Mononuclear cell (primary cell): ENCODE measurements around the gene GLIS1. TPM values are rescaled to one million over a fixed set of nuclear protein-coding genes. Genes with fewer than 3 reads are reported as not detected.

Source experiments
- H3K27me3 ChIP-seq: 2 replicates; pipeline ENCODE4 v1.6.0; 2011; ENCODE audit warnings: low read length, control low read depth; ENCODE audit not compliant: insufficient read depth
- H3K4me1 ChIP-seq: 2 replicates; pipeline ENCODE4 v1.5.1; 2011; ENCODE audit warnings: mild to moderate bottlenecking, low read length, control low read depth; ENCODE audit not compliant: insufficient read depth
- H3K4me3 ChIP-seq: 2 replicates; pipeline ENCODE4 v1.5.1; 2011; ENCODE audit warnings: mild to moderate bottlenecking, low read length, moderate library complexity
- H3K9me3 ChIP-seq: 2 replicates; pipeline ENCODE4 v1.5.1; 2011; ENCODE audit warnings: low read depth, mild to moderate bottlenecking, control low read depth, low read length
- total RNA-seq: library from RNA; depleted of rRNA; stranded (reverse); fragments of >200 nt; gene quantifications from one replicate; pipeline ENCODE4 v1.2.3, GENCODE V29; 2012

Gene GLIS1
- total RNA-seq, 1 donor, result not detected

DNA sequence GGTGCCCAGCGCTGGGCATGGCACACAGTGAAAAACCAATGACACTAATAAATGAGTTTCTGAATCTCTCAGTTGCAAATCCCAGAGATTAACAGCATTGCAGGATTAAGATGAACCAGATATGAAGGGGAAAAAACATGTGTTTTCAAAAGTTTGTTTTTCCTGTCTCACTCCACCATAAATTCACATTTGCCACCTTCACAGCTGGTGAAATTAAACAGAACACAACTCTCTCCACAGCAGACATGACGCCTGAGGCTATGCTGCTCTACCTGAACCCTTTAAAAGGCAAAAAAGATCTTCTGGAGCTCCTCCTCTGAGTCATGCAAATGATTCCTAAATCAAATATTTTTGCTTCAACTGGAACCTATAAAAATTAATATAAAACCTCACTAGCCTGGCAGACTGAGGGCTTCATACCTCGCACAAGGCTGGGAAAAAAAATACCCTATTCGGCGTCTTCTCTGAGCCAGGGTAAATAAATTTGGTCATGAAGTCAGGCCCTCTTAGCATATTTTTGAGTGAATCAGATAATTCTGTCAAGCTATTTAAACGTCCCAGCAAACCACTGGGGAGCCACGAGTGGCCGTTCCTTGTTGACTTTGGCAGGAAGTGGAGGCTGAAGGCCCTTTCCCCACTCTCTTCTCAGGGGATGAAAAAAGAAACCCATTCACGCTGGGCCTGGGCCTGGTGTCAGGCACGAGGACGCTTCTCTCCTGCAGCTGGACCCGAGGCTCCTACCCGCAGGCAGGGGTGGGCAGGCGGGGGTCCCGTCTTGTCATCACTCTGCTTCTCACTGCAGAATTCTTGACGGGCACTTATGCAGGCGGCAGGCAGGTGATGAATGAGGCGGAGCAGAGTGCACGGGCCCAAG, 226.8 kb downstream of the GLIS1 start:
- Histone ChIP-seq H3K4me1 (no peaks in the 10 kb centered on the region), H3K27me3 (no peaks in the 10 kb centered on the region), H3K4me3 (no peak overlapping the region), H3K9me3 (no peaks in the 10 kb centered on the region)

DNA sequence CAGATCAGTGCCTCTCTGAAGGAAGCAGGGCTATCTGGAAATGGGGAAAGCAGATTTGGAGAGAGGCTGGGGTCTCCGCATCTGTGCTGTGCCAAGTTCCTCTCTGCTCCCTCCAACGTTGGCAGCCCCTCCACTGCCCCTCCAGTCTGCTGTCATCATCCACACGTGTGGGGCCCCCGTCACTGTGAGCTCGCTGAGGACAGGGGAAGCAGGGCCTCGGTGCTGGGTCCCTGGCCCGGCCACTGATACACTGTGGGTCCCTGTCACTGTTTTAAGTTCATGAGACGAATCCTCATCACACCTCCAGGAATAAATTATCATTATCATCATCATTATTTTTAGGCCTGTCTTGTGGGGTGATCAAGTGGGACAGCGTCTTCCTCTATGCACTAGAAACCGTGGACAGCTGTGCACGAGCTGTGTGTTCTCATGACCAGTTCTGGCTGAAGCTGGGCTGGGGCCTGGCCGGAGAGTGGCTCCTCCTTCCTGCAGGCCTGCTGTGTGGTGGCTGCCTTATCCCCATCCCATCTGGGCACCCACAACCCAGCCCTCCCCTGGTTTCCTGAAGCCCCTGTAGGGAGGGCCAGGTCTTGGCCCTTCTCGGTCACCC, 227.5 kb downstream of the GLIS1 start:
- Histone ChIP-seq H3K27me3 (no peaks in the 10 kb centered on the region), H3K4me1 (no peaks in the 10 kb centered on the region), H3K9me3 (no peaks in the 10 kb centered on the region), H3K4me3 (no peak overlapping the region)

DNA sequence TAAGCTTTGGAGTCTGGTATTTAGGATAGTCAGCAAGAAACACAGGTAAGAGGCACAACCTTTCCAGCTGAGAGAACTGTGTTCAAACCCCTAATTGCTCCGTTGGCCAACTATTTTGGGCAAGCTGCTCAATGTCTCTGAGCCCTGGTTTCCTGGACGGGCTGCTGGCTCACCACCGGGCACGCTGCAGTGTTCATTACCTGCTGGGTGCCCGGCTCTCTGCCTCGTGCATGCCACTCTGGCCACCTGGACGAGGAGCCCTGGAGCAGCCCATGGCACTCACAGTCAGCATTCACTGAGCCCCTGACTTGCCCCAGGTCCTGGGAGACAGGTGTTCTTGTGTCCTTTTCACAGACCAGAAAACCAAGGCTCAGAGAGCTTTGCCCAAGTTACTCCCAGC, 228.7 kb downstream of the GLIS1 start:
- Histone ChIP-seq H3K4me3 (no peak overlapping the region), H3K4me1 (no peaks in the 10 kb centered on the region), H3K9me3 (no peaks in the 10 kb centered on the region), H3K27me3 (no peaks in the 10 kb centered on the region)

DNA sequence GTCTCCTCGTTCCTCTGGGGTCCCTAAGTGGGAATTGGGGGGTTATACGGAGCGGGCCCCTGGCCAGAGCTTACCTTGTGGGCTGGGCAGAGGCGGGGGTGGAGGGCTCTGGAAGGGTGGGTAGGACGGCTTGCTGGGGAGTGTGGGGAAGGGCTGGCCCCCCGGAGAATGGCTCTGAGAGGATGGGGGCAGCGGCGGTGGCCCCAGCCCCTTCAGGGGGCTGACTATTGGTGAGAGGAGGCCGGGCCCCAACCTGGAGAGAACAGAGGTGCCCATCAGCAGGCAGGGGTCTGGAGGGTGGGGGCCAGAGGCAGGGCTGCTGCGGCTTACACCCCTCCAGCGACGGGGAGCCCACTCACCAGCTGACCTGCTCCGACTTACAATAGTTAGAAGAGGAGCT, 229.2 kb downstream of the GLIS1 start:
- no peaks in the 10 kb centered on the region for H3K9me3 ChIP-seq

DNA sequence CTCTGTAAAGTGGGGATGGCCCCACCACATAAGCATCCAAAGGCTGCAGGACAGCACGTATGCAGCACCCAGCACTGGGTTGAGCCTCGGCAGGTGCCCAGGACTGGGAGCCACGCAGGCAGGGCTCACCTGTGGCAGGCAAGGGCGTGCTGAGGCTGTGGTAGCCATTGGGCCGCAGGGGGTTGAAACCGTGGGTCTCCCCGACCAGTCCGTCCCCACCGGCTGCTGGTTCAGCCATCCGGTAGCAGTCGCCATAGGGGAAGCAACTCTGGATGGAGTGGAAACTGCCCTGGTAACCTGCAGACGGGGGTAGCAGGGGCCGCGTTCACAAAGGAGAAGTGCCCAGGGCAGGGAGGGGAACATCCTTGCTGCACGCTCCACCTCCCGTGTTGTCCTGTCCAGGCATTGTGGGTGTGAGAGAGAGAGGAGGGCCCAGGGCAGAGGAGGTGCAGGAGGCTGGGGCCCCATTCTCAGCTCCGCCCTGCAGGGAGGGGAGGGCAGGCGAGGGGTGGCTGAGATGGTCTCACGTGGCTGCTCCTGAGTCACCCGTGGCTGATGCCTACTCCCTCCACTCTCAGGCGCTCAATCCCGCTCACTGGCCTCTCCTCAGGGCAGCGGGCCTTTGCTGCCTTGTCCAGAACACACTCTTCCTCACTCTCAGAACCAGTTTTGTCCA, 229.8 kb downstream of the GLIS1 start:
- no peak overlapping the region for H3K4me3 ChIP-seq
- no peaks in the 10 kb centered on the region for H3K4me1 ChIP-seq
- no peaks in the 10 kb centered on the region for H3K27me3 ChIP-seq
- no peaks in the 10 kb centered on the region for H3K9me3 ChIP-seq

More for the DNA sequence above, 229.2 kb downstream of the GLIS1 start:
- H3K4me3 ChIP-seq, result no peak overlapping the region
- no peaks in the 10 kb centered on the region for H3K4me1 ChIP-seq
- no peaks in the 10 kb centered on the region for H3K27me3 ChIP-seq

DNA sequence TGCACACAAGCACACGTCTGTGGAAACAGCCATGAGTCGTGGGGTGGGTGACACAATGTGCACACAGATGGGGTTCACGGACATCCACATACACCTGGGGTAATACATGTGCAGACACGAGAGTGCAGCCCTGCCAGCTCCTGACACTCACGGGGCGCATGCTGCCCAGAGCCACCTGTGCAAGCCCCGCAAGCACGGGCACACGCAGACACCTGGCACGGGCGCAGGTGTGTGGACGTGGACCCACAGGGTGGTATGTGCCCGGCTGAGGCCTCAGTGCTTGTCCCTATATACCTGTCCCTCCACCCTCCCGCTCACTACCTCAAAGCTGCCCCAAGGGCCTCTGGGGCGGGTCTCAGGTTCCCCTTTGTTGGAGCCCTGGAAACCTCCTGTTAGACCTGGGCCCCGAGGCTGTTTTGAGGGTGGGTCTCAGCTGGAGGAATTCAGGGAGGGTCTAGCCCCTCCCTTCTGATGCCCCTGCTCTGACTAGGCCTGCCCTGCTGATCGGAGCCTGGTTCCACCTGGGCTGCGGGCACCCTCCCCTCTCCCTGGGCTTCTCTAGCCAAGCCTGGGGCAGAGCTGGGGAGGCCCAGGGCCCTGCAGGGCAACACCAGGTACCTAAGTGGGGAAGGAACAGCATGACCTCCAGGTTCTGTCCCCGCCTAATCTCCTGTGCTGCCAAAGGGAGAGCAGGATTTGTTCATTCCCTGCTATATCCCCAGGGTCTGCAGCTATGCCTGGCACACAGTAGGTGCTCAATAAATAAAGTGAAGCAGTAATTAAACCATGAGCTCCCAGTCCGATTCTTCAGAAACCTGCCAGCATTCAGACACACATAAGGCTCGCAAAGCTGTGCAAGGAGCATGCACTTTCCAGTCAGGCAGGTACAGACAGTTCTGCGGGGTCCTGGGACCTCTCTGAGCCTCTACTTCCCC, 230.6 kb downstream of the GLIS1 start:
- Histone ChIP-seq H3K9me3 (no peaks in the 10 kb centered on the region), H3K4me3 (no peak overlapping the region), H3K4me1 (no peaks in the 10 kb centered on the region), H3K27me3 (no peaks in the 10 kb centered on the region)

DNA sequence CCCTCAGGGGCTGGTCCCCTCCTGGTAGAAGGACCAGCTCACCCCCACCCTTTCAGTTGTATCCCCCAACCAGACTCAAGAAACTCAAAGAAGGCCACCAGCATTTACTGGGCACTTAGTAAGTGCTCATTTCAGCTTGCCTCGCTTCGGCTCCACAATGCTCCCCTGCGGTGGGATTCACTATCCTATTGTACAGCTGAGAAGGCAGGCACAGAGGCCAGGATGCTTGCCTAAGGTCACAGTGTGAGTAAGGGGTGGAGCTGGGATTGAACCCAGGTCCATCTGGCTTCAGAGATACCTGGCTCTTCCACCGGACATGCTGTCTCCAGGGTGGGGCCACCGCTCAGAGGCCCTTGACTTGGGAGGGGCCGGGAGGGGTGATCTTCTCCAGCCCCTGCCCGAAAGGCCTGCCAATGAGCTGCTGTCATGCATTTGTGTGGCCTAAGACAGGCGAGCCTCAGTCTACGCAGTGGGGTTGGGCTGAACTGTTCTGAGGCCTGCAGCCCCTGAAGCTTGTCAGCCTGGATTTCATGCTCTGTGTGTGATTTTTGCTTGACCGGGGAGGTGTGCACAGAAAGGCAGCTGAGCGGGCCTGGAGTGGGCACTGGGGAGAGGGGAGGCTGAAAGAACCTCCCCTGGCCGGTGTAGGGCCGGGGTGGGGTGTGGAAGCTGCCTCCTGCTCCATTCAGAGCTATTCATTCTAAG, 231.7 kb downstream of the GLIS1 start:
- Histone ChIP-seq H3K9me3 (no peaks in the 10 kb centered on the region), H3K4me1 (no peaks in the 10 kb centered on the region), H3K4me3 (no peak overlapping the region)

DNA sequence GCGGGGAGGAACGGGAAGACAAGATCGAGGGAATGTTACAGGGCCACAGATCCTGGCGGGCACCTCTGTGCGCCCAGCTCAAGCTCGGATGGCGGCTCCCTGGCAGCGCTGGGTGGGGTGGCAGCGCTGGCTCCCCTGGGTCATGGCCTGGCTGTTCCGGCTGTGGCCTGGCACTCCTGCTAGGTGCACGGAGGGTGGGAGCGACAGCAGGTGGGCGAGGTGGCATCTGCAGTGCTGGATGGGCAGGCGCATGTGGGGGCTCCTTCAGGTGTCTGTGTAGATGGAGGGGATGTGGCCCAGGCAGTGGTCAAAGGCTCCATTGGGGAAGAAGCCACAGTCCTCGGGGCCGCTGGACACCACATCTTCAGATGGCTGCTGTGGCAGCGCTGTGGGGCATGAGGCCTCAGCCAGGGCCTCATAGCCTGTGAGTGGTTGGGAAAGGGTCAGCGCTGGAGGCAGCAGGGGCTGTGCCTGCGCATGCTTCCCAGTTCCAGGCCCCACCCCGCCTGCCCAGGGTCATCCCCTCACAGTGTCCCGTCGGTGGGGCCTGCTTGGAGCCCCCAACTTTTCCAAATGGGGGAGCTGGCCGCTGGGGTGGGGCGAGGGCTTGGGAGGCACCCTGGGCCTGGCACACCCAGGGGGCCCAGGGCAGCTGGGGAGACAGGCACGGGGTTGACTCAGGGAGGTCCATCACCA, 232.5 kb downstream of the GLIS1 start:
- Histone ChIP-seq H3K27me3 (no peaks in the 10 kb centered on the region), H3K4me3 (no peak overlapping the region)

More for the DNA sequence above, 231.7 kb downstream of the GLIS1 start:
- H3K27me3 ChIP-seq, result no peaks in the 10 kb centered on the region

DNA sequence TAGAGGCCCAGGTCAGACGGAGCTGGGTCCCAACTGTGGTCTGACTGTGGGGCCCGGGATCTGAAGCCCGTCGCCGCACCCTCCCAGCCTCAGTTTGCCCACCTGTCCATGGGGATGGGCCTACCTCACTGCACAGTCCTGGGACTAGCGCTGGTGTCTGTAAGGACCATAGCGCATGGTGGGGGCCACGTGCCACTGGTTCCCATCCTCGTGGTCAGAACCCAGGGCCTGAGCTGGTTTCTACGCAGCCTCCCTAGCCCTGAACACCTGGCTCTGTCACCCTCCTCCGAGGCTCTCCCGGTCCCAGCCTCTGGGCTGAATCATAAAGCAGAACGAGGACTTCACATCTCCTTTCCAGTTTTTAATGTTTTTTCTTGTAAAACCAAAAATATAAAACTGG, 233.1 kb downstream of the GLIS1 start:
- Histone ChIP-seq H3K27me3 (no peaks in the 10 kb centered on the region), H3K4me3 (no peak overlapping the region), H3K9me3 (no peaks in the 10 kb centered on the region), H3K4me1 (no peaks in the 10 kb centered on the region)

More for the DNA sequence above, 232.5 kb downstream of the GLIS1 start:
- no peaks in the 10 kb centered on the region for H3K4me1 ChIP-seq
- no peaks in the 10 kb centered on the region for H3K9me3 ChIP-seq

DNA sequence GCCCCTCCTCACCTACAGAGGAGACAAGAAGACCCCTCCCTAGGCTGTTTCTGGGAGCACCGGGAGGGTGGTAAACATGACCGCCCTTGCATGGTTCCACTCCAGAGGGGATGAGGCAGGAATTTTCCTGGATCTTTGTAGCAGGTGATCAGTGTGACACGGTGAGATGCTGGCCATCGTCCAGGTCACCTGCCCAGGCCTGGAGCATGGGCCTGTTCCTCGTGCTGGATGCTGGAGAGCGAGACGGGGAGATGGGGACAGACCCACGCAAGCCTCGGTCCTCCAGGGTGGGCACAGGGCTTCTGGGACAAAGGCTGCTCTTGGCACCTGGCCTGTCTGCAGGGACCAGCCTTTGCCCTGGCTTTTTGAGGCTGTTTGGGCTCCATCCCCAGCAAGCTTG, 233.6 kb downstream of the GLIS1 start:
- Histone ChIP-seq H3K27me3 (no peaks in the 10 kb centered on the region), H3K4me3 (no peak overlapping the region), H3K9me3 (no peaks in the 10 kb centered on the region), H3K4me1 (no peaks in the 10 kb centered on the region)

DNA sequence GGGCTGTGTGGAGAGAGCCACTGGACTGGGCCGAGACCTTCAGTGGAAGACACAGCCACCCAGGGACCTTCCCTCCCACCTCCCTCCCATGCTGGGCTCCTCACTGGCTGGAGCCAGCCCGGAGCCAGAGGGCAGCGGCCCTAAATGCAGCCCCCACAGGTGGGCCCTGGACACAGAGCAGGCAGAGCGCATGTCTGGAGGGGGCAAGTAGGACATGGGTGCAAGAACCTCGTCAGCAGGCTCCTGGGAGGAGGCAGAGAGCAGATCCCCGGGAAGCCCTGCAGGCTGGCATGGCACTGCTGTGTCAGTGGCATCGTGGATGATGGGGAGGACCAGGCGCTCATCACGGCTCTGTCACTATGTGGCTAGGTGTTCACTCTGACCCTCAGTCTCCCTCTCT, 234.1 kb downstream of the GLIS1 start:
- Histone ChIP-seq H3K4me3 (no peak overlapping the region), H3K4me1 (no peaks in the 10 kb centered on the region), H3K27me3 (no peaks in the 10 kb centered on the region)

DNA sequence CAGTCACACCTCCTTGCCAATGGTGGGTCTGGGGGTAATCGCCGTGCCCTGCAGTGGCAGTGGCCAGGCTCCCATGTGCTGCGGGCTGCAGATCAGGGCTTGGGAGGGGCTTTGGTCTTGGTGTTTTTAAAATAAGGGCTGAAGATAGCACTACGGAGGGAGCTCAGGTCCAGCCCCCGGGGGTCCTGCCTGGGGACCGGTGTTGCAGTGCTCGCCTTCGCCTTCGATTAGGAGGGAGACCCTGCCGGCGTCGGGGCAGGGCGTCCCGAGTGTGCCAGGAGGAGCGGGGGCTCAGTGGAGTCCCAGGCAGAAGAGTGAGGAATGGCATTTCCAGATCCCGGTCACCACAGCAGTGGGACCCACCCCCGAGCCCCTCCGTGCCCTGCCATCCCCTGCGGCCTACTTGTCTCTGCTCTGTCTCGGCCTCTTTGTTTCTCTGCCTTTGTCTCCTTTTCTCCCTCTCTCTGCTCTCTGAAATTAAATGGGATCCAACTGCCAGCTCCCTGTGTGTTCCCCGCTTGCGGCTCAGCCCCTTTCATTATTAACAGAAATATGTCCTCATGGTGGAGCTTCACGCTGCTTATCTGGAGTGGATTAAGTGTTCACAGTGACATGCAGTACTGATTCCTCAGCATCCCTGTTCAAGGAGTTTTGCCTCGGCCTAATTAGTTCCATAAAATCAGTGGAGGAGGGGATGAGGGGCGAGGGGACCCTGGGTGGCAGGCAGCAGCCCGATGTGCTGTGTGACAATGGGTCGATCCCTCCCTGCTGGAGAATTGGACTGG, 235.3 kb downstream of the GLIS1 start:
- no peak overlapping the region for H3K4me3 ChIP-seq

More for the DNA sequence above, 234.1 kb downstream of the GLIS1 start:
- no peaks in the 10 kb centered on the region for H3K9me3 ChIP-seq

More for the DNA sequence above, 235.3 kb downstream of the GLIS1 start:
- Histone ChIP-seq H3K9me3 (no peaks in the 10 kb centered on the region), H3K4me1 (no peaks in the 10 kb centered on the region), H3K27me3 (no peaks in the 10 kb centered on the region)
